GM19452 (cell line): Measurements from ENCODE around the gene SKI.
"Not testable (repeated sequence)": the region's sequence is repeated elsewhere in the genome, so short reads cannot be mapped to it uniquely, and the experiment has no call there.

Experiments
- ATAC-seq: cut with Tn5 transposase; IDR thresholded peaks from one replicate; pipeline ENCODE4 v1.9.1; 2021; ENCODE audit not compliant: unreplicated experiment

Gene SKI

DNA sequence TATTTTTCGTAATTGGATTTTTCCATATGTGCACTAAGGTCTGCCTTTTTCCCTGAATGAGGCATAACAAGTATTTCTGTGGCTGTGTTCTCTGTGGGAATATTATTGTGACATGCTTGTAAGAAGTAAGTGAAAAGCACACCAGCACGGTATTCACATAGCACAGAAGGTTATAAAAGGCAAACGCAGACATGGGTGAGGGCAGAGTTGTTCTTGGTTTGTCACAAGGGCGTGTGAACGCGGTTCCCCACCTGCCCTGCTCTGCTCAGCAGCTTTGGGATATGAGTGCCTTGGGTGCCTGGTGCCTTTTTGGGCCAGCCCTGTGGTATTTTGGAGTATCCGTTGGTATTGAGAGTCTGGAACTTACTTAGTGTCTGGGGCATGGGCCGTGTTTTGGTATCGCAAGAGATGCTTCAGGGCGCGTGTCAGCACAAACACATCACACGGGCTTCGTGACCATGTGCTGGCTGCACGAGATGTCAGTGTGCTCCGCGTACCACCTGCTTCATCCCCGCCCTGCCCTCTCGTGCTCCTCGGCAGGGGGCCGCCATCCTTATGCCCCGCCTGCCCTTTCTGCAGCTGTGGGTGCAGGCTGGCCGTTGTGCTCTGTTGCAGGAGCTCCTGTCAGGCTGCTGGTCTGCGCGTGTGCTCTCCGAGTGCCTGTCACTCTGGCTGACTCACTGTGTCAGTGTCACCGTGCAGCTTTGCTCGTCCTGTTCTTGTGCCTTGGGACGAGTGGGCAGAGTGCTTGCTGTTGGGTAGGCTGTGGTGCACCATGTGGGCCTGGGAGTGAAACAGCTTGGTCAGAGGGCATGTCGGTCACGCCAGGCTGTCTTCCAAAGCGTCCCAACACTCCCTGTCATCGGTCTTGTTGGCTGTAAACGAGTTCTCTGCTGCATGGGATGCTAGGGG is 15.0 kb downstream of the SKI start:
- no peak for ATAC-seq

DNA sequence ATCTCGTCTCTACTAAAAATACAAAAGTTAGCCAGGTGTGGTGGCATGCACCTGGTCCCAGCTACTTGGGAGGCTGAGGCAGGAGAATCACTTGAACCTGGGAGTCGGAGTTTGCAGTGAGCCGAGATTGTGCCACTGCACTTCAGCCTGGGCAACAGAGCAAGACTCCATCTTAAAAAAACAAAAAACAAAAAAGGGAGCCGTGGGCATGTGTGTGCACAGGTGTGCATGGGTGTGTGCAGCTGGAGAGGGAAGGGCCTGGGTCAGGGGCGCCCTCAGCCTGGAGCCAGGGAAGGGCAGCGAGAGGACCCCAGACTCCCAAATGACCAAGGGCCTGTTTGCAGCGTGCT is 18.9 kb downstream of the SKI start:
- not testable (repeated sequence) for ATAC-seq

DNA sequence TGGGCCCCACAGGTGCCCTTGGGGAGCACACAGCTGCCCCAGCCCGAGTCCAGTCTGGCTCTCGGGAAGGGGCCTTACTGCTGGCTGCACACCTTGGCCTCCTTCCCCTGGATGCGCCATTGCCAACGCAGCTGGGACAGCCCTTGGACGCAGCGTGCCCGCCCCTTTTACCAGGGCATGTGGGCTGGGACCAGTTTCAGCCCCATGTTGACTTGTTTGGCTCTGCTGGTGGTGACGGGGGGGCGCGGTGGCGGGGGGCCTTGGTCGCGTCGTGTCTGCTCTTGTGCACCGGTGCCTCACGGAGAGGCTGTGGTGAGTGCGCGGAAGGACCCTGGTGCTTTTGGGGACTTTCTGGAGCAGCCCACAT is 19.6 kb downstream of the SKI start:
- no peak for ATAC-seq

DNA sequence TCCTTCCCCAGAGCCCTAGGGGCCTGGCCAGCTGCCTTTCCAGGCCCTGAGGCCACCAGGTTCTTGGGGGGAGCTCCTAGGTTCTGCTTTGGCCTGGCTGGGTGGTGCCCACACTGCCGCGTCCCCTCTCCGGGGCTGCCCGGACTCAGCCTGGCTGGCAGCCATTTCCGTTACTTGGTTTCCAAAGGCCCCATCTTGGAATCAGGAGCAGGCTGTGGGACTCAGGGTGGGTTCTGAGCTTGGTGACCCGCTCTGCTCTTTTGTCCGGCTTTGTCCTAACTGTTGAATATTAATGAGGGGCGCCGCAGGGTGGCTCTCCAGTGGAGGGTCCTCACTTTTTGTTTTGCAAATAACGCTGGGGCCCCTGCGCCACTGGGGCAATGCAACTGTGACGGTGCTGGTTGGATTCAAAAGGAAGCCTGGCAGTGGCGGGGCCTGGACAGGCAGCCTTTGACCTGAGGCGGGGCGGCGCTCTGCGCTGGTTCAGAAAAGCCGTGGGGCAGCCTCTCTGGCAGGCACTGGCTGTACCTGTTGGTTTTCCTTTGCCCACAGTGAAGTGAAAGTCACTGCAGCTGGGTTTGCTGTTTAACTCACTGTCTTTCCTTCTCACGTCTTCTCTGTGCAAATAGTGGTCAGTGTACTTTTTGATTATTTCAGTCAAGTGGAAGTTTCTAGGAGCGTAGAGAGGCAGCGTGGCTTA is 20.2 kb downstream of the SKI start:
- no peak for ATAC-seq

DNA sequence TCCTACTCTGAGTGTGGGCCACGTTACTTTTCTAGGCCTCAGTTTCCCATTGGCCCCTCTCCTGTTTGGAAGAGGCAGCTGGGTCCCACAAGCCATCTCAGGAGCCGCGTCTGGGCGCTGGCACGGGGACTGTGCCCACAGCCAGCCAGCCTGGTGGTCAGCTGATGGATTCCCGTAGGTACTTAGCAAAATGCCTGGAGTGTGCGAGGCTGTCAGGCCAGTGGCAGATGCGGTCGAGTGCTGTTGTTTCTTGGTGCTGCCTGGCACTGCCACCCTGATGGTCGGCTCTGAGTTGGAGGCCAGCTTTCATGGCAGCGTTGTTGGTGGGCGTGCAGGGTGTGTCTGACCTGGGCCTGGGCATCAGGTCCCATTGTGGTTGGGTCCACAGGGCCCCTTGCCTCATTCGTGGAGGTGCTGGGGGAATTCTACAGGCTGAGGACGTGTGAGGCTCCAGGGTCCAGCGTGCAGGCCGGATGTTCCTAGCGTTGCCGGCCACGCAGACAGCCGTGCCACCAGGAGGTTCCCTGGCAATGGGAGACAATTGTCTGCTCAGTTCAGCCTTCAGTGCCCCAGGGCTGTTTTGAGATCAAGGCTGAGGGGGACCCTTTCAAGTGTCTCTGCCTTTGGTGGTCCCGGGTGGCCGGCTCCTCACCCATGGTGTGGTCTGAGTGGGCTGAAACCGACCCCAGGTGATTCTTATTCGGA is 20.9 kb downstream of the SKI start:
- no peak for ATAC-seq

DNA sequence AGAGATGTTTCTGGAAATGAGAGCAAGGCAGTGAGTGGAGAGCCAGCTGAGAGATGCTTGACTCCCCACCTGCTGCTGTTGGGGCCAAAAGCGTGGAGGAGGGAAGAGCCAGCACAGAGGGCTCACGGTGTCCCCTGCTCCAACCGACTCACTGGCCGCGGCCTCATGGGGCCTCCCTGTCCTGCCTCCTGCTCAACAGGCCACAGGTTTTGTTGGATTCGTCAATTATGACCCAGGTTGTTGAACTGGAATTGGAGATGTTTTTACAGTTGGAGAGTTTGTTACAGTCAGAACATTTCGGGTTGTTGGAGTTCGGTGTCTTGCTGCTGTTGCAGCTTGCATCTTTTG is 21.4 kb downstream of the SKI start:
- ATAC-seq: no peak

DNA sequence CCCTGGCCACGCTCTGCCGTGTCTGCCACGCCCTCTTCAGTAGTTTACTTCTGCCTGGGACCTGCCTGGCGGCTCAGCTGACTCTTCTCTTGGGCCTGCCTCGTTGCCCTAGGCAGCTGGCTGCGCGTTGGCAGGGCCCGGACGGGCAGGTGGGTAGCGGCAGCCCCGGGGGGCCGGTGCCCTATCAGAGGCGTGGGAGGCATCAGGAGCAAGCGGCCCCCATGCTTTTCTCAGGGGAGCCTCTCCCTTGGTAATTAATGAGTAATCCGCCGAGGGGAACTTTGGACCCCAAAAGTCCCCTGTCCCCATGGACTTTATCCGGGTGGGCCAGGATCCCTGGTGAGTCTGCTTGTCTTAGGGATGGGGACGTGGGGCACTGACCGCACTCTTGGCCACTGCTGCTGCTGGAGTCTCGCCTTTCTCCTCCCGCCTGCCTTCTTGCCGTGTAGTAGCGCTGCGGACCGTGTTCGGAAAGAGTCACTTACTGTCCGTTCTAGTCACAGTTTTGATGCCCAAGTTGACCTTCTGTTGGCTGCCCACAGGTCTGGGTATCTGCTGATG is 22.7 kb downstream of the SKI start:
- ATAC-seq: no peak

DNA sequence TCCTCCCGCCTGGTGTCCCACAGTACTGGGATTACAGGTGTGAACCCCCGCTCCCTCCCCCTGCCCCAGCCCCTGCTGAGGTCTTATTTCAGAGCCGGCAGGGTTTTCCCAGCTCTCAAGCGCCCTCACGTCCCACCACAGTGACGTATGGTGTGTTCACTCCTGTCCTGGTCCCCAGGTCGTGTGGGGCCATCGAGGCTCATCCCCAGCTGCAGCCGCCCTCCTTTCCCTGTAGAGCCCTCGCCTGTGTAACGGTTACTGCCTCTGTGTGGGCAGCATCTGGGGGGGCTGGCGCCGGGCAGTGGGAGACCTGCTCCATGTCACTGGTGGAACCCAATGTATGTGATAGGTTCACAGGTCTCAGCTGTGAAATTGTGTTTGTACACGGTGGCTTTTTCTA is 23.2 kb downstream of the SKI start:
- no peak for ATAC-seq

DNA sequence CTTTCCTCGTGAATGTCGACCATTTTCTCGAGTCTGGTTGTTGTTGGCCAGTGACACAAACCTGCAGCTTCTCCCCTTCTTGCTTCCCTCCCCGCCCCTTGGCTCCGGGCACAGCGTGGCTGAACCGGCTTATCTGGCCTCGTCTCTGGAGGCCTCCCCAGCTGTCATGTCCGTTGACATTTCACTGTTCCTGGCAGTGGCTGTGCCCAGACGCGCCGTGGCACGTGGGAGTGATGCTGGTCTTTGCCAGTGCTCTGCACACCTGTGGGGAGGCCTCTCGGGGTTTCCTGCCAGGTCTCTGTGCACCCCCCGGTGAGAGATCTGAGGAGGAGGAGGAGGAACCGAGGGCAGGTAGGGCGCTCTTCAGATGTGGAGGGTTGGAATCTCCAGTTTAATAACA is 23.7 kb downstream of the SKI start:
- no peak for ATAC-seq

DNA sequence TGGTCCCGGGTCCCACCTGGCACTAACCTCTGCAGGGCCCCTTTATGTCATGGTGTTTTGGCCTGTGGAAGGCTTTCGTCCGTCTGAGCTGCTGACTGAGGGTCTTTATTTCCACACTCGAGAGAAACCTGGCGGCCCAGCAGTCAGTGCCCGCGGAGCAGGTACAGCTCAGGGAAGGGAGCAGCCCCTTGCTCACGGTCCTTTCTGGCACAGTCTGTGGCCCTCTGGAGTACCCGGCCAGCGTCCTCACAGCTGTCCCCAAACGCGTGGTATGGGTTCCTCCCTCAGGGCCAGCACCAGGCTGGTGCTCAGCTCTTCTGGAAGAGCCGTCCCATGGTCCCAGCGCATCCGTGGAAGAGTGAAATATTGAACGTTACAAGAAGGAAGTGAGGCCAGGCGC is 24.3 kb downstream of the SKI start:
- ATAC-seq: no peak

DNA sequence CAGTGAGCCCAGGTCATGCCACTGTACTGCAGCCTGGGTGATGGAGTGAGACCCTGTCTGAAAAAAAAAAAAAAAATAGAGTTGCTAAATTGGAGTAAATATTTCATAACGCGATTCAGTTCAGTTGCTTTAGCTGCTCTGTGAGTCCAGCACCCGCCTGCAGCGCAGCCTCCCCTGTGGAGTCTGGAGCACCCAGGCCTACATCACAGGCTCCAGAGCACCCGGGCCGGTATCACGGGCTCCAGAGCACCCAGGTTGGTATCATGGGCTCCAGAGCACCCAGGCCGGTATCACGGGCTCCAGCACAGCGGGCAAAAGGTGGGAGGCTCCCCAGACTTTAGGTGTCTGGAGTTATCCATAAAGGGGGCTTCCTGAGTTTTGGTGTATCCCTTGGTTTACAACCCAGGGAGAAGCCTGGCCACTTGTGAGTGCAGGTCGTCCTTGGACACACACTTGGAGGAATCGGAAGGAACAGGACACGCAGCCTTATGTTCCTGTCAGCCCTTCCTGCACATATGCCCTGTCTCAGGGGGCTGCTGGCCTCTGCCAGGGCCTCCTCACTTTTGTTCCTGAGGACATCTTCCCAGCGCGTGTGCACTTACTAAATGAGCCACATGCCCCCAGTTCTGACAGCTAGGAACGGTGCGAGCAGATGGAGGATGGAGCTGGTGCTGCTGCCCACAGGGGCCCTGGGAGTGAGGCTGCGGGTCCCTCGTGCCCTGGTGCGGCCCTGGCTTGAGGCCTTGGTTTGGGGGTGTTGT is 25.1 kb downstream of the SKI start:
- no peak for ATAC-seq

DNA sequence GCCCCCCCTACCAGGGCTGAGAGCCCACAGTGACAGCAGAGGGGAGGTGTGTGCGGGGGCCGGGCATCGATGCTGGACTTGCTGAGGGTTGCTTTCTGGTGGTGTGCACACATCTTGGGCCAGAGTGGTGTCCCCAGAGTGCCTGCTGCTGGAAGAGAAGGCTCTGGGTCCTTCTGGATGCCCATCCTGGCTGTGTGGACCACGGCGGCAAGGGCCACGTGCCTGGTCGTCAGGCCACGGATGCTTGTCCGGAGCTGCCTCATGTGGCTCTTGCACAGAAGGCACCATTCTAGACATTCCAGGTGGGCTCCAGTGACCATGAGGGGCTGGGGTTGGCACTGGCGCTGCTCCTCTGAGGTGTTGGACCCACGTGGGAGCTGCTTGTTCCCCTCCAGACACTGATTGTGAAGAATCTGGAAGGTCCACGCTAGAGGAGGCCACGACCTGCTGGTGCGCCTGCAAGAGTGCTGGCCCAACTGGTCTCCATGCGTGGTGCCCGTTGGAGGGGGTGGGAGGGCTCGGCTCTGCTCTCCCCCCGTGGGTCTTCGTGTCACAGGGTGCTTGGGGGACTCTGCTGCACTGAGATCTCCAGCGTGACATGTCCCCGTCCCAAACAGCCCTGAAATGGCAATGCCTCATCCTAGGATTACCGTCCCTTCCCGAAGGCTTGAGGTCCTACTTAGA is 25.8 kb downstream of the SKI start:
- ATAC-seq: no peak

DNA sequence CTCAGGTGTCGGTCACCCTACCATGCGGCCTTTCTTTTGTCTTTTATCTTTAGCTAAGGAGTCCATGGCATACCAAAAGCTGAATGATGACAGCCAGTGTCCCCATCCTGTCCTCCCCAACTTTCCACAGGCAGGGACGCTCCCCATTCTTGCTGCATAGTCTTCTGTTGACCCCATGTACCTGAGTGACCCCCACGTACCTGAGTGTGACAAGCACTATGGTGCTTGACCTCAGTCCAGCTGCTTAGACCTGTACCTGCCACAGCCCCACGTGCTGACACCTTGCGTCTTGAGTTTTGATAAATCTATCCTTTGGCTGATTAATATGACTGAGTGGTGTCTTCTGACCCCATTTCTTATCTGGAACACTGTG is 26.9 kb downstream of the SKI start:
- ATAC-seq: no peak

DNA sequence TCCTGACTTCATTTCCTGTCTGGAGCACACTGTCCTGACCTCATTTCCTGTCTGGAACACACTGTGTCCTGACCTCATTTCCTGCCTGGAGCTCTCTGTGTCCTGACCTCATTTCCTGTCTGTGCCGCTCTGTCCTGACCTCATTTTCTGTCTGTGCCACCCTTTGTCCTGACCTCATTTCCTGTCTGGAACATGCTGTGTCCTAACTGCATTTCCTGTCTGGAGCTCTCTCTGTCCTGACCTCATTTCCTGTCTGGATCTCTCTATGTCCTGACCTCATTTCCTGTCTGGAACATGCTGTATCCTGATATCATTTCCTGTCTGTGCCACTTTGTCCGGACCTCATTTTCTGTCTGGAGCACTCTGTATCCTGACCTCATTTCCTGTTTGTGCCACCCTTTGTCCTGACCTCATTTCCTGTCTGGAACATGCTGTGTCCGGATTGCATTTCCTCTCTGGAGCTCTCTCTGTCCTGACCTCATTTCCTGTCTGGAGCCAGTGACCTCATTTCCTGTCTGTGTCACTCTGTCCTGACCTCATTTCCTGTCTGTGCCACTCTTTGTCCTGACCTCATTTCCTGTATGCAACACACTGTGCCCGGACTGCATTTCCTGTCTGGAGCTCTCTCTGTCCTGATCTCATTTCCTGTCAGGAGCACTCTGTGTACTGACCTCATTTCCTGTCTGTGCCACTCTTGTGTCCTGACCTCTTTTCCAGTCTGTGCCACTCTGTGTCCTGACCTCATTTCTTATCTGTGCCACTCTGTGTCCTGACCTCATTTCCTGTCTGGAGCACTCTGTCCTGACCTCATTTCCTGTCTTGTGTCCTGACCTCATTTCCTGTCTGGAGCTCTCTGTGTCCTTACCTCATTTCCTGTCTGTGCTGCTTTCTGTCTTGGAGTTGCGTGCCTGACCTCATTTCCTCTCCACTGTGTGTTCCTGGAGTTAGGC is 27.6 kb downstream of the SKI start:
- ATAC-seq: peak; percentile 58

DNA sequence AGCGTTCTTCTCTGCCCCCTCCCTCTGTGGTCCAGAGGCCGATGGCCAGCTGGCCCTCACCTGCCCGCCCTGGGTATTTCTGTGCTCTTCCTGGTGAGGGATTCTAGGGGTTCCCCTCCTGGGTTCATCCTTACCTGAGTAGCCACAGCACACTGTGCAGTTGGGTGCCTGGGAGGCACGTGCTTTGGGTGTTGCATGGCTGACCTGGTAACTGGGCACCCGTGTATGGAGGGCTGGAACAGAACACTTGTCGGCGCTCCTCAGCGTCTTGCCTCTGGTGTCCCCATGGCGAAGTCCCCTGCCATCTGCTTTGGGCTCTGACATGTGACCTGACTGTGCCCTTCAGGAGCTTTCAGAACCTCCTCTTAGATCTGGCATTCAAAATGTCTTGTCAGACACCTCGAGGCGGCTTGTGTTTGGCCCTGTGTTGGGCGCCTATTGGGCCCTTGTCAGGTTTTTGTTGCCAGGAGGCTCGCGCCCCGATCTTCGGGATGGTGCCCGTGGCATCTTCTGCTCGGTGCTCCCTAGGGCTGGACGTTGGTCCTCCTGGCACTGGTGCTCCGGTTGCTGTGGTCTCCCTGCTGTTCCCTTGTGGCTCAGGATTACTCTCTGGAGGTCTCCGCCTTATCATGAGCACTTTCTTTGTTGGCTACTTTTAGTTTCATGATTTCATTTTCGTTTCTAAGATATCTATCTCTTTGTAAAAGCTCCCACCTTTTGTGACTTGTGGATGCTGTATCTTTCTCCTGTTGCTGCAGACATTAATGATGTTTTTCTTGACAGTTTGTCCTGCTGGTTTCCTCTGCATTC is 28.5 kb downstream of the SKI start:
- ATAC-seq: no peak

DNA sequence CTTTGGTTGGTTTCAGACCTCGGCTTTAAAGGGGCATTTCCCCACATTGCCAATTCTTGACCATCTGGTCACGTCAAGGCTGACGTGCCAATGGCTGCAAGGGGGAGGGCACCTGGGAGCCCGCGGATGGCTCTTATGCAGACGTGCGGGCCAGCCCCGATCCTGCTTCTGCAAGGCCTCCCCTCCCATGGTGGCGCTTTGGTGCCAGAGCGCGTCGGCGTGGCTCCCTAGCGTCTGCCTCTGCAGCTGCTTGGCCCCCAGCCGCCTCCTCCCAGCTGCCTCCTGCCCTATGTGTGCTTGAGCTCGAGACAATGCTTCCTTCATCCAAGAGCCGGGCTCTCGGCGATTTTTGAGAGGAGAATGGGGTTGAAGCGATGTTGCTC is 29.1 kb downstream of the SKI start:
- no peak for ATAC-seq

DNA sequence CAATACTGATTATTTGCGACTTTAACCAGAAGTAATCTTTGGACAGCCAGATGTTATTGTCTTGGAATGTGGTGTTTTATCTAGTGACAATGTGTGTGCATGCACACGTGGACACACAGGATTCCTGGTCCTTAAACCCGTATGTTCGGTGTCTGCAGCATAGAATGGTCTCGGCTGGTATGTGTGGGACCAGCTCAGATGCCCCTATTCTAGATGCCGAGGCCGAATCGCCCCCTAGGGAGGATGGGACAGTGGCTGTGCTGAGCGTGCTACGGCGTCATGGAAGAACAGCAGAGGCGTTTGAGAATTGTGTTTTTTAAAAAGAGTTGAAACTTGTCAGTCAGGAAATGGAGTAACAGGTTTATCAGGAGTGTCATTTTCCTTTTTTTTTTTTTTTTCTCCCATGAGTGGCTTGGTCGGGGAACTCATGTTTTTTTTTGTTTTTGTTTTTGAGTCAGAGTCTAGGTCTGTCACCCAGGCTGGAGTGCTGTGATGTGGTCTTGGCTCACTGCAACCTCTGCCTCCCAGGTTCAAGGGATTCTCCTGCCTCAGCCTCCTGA is 30.1 kb downstream of the SKI start:
- no peak for ATAC-seq

DNA sequence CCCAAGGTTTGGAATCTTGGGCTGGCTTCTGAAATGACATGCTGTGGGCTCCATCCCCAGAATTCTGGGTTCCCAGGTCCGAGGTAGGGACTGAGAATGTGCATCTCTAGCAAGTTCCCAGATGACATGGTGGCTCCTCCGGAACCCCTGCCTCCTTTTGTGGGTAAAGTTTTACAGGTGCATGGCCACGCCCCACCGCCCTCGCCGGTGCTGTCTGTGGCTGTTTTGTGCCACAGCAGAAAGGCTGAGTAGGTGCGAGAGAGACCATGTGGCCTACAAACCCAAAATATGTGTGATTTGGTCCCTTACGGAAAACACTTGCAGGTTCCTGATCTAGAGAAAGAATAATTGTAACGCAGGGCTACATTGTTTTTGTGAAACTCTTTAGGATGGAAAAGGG is 30.9 kb downstream of the SKI start:
- no peak for ATAC-seq
